Neural cell (in vitro differentiated cells): ENCODE data around the gene TPRG1L. TPM values are rescaled to one million over a fixed set of nuclear protein-coding genes. Genes with fewer than 3 reads are reported as not detected.

Source experiments
- H2AFZ ChIP-seq: fragments of 200-600, 300-800 bp; sonication (generic), shearing (Covaris generic); 2 replicates; pipeline ENCODE4 v1.6.0; 2014; ENCODE audit warnings: low read depth, mild to moderate bottlenecking, antibody characterized with exemption, low read length, moderate library complexity
- H3F3A ChIP-seq: fragments of 200-600 bp; shearing (Covaris generic); 2 replicates; pipeline ENCODE4 v1.6.1; 2016; ENCODE audit warnings: mild to moderate bottlenecking, moderate library complexity, mixed read lengths, antibody characterized with exemption, low read length; ENCODE audit not compliant: insufficient read depth, poor library complexity, severe bottlenecking
- H3K27ac ChIP-seq: fragments of 200-600, 300-800 bp; sonication (generic), shearing (Covaris generic); 2 replicates; pipeline ENCODE4 v1.5.1; 2014; ENCODE audit warnings: mild to moderate bottlenecking, low read length, moderate library complexity
- H3K27me3 ChIP-seq: fragments of 300-800, 200-600 bp; sonication (generic), shearing (Covaris generic); 2 replicates; pipeline ENCODE4 v1.6.0; 2014; ENCODE audit warnings: mild to moderate bottlenecking, low read depth, low read length, moderate library complexity; ENCODE audit not compliant: insufficient read depth
- H3K36me3 ChIP-seq: fragments of 300-800, 200-600 bp; sonication (generic), shearing (Covaris generic); 2 replicates; pipeline ENCODE4 v1.5.1; 2014; ENCODE audit warnings: mild to moderate bottlenecking, antibody characterized with exemption, low read length, moderate library complexity; ENCODE audit not compliant: insufficient read depth
- H3K4me2 ChIP-seq: fragments of 300-800, 200-600 bp; sonication (generic), shearing (Covaris generic); 2 replicates; pipeline ENCODE4 v1.6.0; 2014; ENCODE audit warnings: mild to moderate bottlenecking, low read length
- H3K4me3 ChIP-seq: fragments of 300-800, 200-600 bp; sonication (generic), shearing (Covaris generic); 2 replicates; pipeline ENCODE4 v1.5.1; 2014; ENCODE audit warnings: mild to moderate bottlenecking, low read length, moderate library complexity
- H3K79me2 ChIP-seq: fragments of 200-600 bp; shearing (Covaris generic); replicated peaks from 2 replicates; pipeline ENCODE4 v1.6.0; 2014; ENCODE audit warnings: mild to moderate bottlenecking, low read length, moderate library complexity; ENCODE audit not compliant: insufficient read depth
- H3K9ac ChIP-seq: fragments of 300-800, 200-600 bp; sonication (generic), shearing (Covaris generic); 2 replicates; pipeline ENCODE4 v1.6.1; 2016; ENCODE audit warnings: mild to moderate bottlenecking, low read length, mixed read lengths
- H3K9me2 ChIP-seq: fragments of 200-600 bp; shearing (Covaris generic); 2 replicates; pipeline ENCODE4 v1.6.1; 2016; ENCODE audit warnings: mild to moderate bottlenecking, low read length, mixed read lengths; ENCODE audit not compliant: insufficient read depth
- H3K9me3 ChIP-seq: fragments of 200-600, 300-800 bp; sonication (generic), shearing (Covaris generic); 2 replicates; pipeline ENCODE4 v1.6.1; 2016; ENCODE audit warnings: mild to moderate bottlenecking, mixed run types, low read length, moderate library complexity, mixed read lengths
- H4K20me1 ChIP-seq: fragments of 200-600 bp; shearing (Covaris generic); 2 replicates; pipeline ENCODE4 v1.6.1; 2016; ENCODE audit warnings: mild to moderate bottlenecking, mixed run types; ENCODE audit not compliant: insufficient read depth
- CTCF ChIP-seq: fragments of 450-650 bp; IDR thresholded peaks from 2 replicates; pipeline ENCODE4 v1.5.1; 2014; ENCODE audit warnings: antibody characterized with exemption, mild to moderate bottlenecking, moderate library complexity; ENCODE audit not compliant: poor library complexity, severe bottlenecking
- EP300 ChIP-seq: fragments of 450-650 bp; conservative IDR thresholded peaks from 2 replicates; pipeline ENCODE4 v1.6.1; 2014; ENCODE audit warnings: antibody characterized with exemption, mild to moderate bottlenecking, moderate library complexity; ENCODE audit not compliant: poor library complexity, severe bottlenecking
- EZH2 ChIP-seq: fragments of 200-600, 300-800 bp; shearing (Covaris generic), sonication (generic); IDR thresholded peaks from 2 replicates; pipeline ENCODE4 v1.6.1; 2014; ENCODE audit warnings: antibody characterized with exemption, low read length, borderline replicate concordance, mild to moderate bottlenecking; ENCODE audit not compliant: insufficient read depth, poor library complexity, severe bottlenecking
- MXI1 ChIP-seq: fragments of 450-650 bp; conservative IDR thresholded peaks from 2 replicates; pipeline ENCODE4 v1.6.1; 2014; ENCODE audit warnings: antibody characterized with exemption, mild to moderate bottlenecking; ENCODE audit not compliant: poor library complexity, severe bottlenecking
- POLR2AphosphoS5 ChIP-seq: IDR thresholded peaks from 2 replicates; pipeline ENCODE4 v1.6.1; 2012
- RAD21 ChIP-seq: fragments of 450-650 bp; conservative IDR thresholded peaks from 2 replicates; pipeline ENCODE4 v1.6.1; 2014; ENCODE audit warnings: antibody characterized with exemption, mild to moderate bottlenecking, moderate library complexity
- REST ChIP-seq: IDR thresholded peaks from 2 replicates; pipeline ENCODE4 v1.6.1; 2012; ENCODE audit warnings: borderline replicate concordance
- SMC3 ChIP-seq: fragments of 450-650 bp; conservative IDR thresholded peaks from 2 replicates; pipeline ENCODE4 v1.6.1; 2014; ENCODE audit warnings: antibody characterized with exemption, mild to moderate bottlenecking, moderate library complexity; ENCODE audit not compliant: poor library complexity
- TAF1 ChIP-seq: IDR thresholded peaks from 2 replicates; pipeline ENCODE4 v1.6.1; 2012; ENCODE audit warnings: low read depth
- polyA plus RNA-seq: library from polyadenylated mRNA; depleted of rRNA; stranded (reverse); fragments of >200 nt; gene quantifications from 2 replicates; pipeline ENCODE4 v1.2.3, GENCODE V29; 2014

TPRG1L gene
- polyA plus RNA-seq, 1 donor from 2014 or later, result 22.4 TPM

- H3K9me3 ChIP-seq, result no peaks in the 10 kb centered on the region
- no peak overlapping the region for H3K4me2 ChIP-seq
- TF ChIP-seq MXI1, result no peak
- no peak for TF ChIP-seq EP300
- no peak for TF ChIP-seq CTCF
- no peaks in the 10 kb centered on the region for H3K9me2 ChIP-seq
- H3K9ac ChIP-seq, result no peak overlapping the region
- no peaks in the 10 kb centered on the region for H3K36me3 ChIP-seq
- no peak overlapping the region for H3K27ac ChIP-seq
- no peak overlapping the region for H3K4me3 ChIP-seq
- H4K20me1 ChIP-seq, result no peaks in the 10 kb centered on the region
- H3F3A ChIP-seq, result no peaks in the 10 kb centered on the region
- no peaks in the 10 kb centered on the region for H3K79me2 ChIP-seq
- H3K27me3 ChIP-seq, result no peaks in the 10 kb centered on the region
- no peak overlapping the region for H2AFZ ChIP-seq
These were observed 38.8 kb upstream of the TPRG1L start for GRCh38 chr1:3585940-3586568.

- Histone ChIP-seq H2AFZ (no peak overlapping the region), H4K20me1 (no peaks in the 10 kb centered on the region), H3F3A (no peaks in the 10 kb centered on the region), H3K36me3 (no peaks in the 10 kb centered on the region), H3K4me2 (no peak overlapping the region), H3K9me2 (no peaks in the 10 kb centered on the region), H3K9me3 (no peaks in the 10 kb centered on the region), H3K27ac (no peak overlapping the region), H3K9ac (no peak overlapping the region), H3K79me2 (no peaks in the 10 kb centered on the region), H3K4me3 (no peak overlapping the region), H3K27me3 (no peaks in the 10 kb centered on the region)
- no peak for TF ChIP-seq MXI1
- no peak for TF ChIP-seq EP300
- no peak for TF ChIP-seq RAD21
- no peak for TF ChIP-seq CTCF
- TF ChIP-seq POLR2AphosphoS5, result no peak
- TF ChIP-seq REST, result no peak
- TF ChIP-seq EZH2, result no peak
- TF ChIP-seq TAF1, result no peak
- no peak for TF ChIP-seq SMC3
These were observed 37.6 kb upstream of the TPRG1L start for GRCh38 chr1:3586986-3587759.
